WTC11 (cell line): Measurements from ENCODE around the gene LRRC2. TPM values are rescaled to one million over a fixed set of nuclear protein-coding genes. Genes with fewer than 3 reads are reported as not detected.

Experiments
- ATAC-seq: fragments of 200-7000 bp; cut with Tn5 transposase; 2 replicates; pipeline ENCODE4 v1.10.0; 2021; ENCODE audit warnings: mild to moderate bottlenecking, moderate library complexity
- CTCF ChIA-PET: fragments of 300-600 bp; sonication (Branson Sonifier 250); formaldehyde crosslinking; loops from one replicate; lab custom pipeline; 2021; ENCODE audit warnings: antibody characterized with exemption; lab: Charles Lee
- POLR2A ChIA-PET: fragments of 350-600 bp; sonication (Branson Sonifier 250); formaldehyde crosslinking; loops from one replicate; lab custom pipeline; 2021; ENCODE audit warnings: antibody characterized with exemption; lab: Charles Lee
- DNase-seq: peaks from one replicate; pipeline ENCODE4 v3.0.0; 2021; ENCODE audit warnings: low spot score
- H3K27ac Mint-ChIP-seq: 2 replicates; pipeline ENCODE4 v1.8.0; 2021; ENCODE audit warnings: mixed read lengths
- H3K27me3 Mint-ChIP-seq: 2 replicates; pipeline ENCODE4 v1.8.0; 2021; ENCODE audit warnings: low read depth, mild to moderate bottlenecking, moderate library complexity, mixed read lengths
- H3K36me3 Mint-ChIP-seq: 2 replicates; pipeline ENCODE4 v1.8.0; 2021; ENCODE audit warnings: mixed read lengths
- H3K4me1 Mint-ChIP-seq: 2 replicates; pipeline ENCODE4 v1.8.0; 2022; ENCODE audit warnings: mixed read lengths
- H3K4me3 Mint-ChIP-seq: 2 replicates; pipeline ENCODE4 v1.8.0; 2021; ENCODE audit warnings: mild to moderate bottlenecking, moderate library complexity, mixed read lengths
- H3K9me3 Mint-ChIP-seq: 2 replicates; pipeline ENCODE4 v1.8.0; 2021; ENCODE audit warnings: mixed read lengths
- AFF4 ChIP-seq: sonication (generic); formaldehyde crosslinking; IDR thresholded peaks from 2 replicates; pipeline ENCODE4 v1.8.1; 2023; ENCODE audit warnings: mild to moderate bottlenecking, missing genetic modification reagents, borderline replicate concordance
- ATF1 ChIP-seq: sonication (generic); formaldehyde crosslinking; IDR thresholded peaks from 2 replicates; pipeline ENCODE4 v1.8.1; 2023; ENCODE audit warnings: mild to moderate bottlenecking, moderate library complexity, missing genetic modification reagents
- ATF2 ChIP-seq: sonication (generic); formaldehyde crosslinking; IDR thresholded peaks from 2 replicates; pipeline ENCODE4 v1.8.1; 2022; ENCODE audit warnings: low read depth, missing genetic modification reagents, borderline replicate concordance
- ATF6 ChIP-seq: sonication (generic); formaldehyde crosslinking; IDR thresholded peaks from 2 replicates; pipeline ENCODE4 v1.8.1; 2023; ENCODE audit warnings: mild to moderate bottlenecking, missing genetic modification reagents
- CDX4 ChIP-seq: fragments of 250-450 bp; sonication (Bioruptor Pico); IDR thresholded peaks from 2 replicates; pipeline ENCODE4 v1.9.0; 2021; ENCODE audit warnings: moderate library complexity, mild to moderate bottlenecking, inconsistent platforms, borderline replicate concordance
- CTCF ChIP-seq: fragments of 200-600 bp; IDR thresholded peaks from 2 replicates; pipeline ENCODE4 v1.8.0; 2022; ENCODE audit warnings: antibody characterized with exemption
- FOXJ3 ChIP-seq: sonication (generic); formaldehyde crosslinking; IDR thresholded peaks from 2 replicates; pipeline ENCODE4 v1.9.0; 2021; ENCODE audit warnings: missing genetic modification reagents, mild to moderate bottlenecking, borderline replicate concordance
- FOXK1 ChIP-seq: sonication (generic); formaldehyde crosslinking; IDR thresholded peaks from 2 replicates; pipeline ENCODE4 v1.8.0; 2022; ENCODE audit warnings: mild to moderate bottlenecking, moderate library complexity, missing genetic modification reagents
- JAZF1 ChIP-seq: fragments of 250-450 bp; sonication (Bioruptor Pico); IDR thresholded peaks from 2 replicates; pipeline ENCODE4 v1.9.0; 2021; ENCODE audit warnings: moderate library complexity, mild to moderate bottlenecking, inconsistent platforms
- MAX ChIP-seq: sonication (generic); formaldehyde crosslinking; IDR thresholded peaks from 2 replicates; pipeline ENCODE4 v1.8.0; 2022; ENCODE audit warnings: mild to moderate bottlenecking, missing genetic modification reagents
- NFE2L1 ChIP-seq: sonication (generic); formaldehyde crosslinking; IDR thresholded peaks from 2 replicates; pipeline ENCODE4 v1.8.1; 2023; ENCODE audit warnings: missing genetic modification reagents
- NR1H2 ChIP-seq: sonication (generic); formaldehyde crosslinking; IDR thresholded peaks from 2 replicates; pipeline ENCODE4 v1.9.0; 2021; ENCODE audit warnings: mild to moderate bottlenecking, moderate library complexity, missing genetic modification reagents
- PREB ChIP-seq: sonication (generic); formaldehyde crosslinking; IDR thresholded peaks from 2 replicates; pipeline ENCODE4 v1.8.1; 2022; ENCODE audit warnings: mild to moderate bottlenecking, missing genetic modification reagents, moderate library complexity, borderline replicate concordance
- SOX15 ChIP-seq: fragments of 250-450 bp; sonication (Bioruptor Pico); IDR thresholded peaks from 2 replicates; pipeline ENCODE4 v1.9.0; 2021; ENCODE audit warnings: mild to moderate bottlenecking
- TEAD4 ChIP-seq: sonication (generic); formaldehyde crosslinking; IDR thresholded peaks from 2 replicates; pipeline ENCODE4 v1.8.0; 2022; ENCODE audit warnings: mild to moderate bottlenecking, missing genetic modification reagents
- TP53 ChIP-seq: sonication (generic); formaldehyde crosslinking; IDR thresholded peaks from 2 replicates; pipeline ENCODE4 v1.8.1; 2023; ENCODE audit warnings: mild to moderate bottlenecking, missing genetic modification reagents
- USF2 ChIP-seq: sonication (generic); formaldehyde crosslinking; IDR thresholded peaks from 2 replicates; pipeline ENCODE4 v1.8.1; 2023; ENCODE audit warnings: mild to moderate bottlenecking, missing genetic modification reagents, moderate library complexity
- ZNF423 ChIP-seq: fragments of 250-450 bp; sonication (Bioruptor Pico); IDR thresholded peaks from 2 replicates; pipeline ENCODE4 v2.1.2; 2022; ENCODE audit warnings: mild to moderate bottlenecking, moderate library complexity
- total RNA-seq: library from RNA; stranded (reverse); gene quantifications from 3 replicates; pipeline ENCODE4 v1.2.3, GENCODE V29; 2021

LRRC2 gene
- total RNA-seq, 1 experiment from 2014 or later: 4.9 TPM

- TF ChIP-seq NFE2L1 (CRISPR knock-in tag) (no peak), CTCF (no peak), ATF1 (CRISPR knock-in tag) (no peak), TEAD4 (no peak), ATF2 (no peak), FOXK1 (no peak), SOX15 (CRISPR knock-in tag) (no peak), MAX (no peak), PREB (CRISPR knock-in tag) (no peak), ZNF423 (no peak), FOXJ3 (no peak)
- Mint-ChIP-seq H3K36me3 (no peaks in the 10 kb centered on the region), H3K4me1 (peaks cover 3% of the 10 kb centered on the region), H3K27me3 (peaks cover 36% of the 10 kb centered on the region), H3K4me3 (no peak overlapping the region), H3K27ac (no peak overlapping the region), H3K9me3 (no peaks in the 10 kb centered on the region)
- ChIA-PET POLR2A (no interaction called here), CTCF (interaction anchor here (1.0 kb wide), 1 partner anchor 18 kb away, joined by 3 read pairs; no protein-coding TSS in a partner anchor)
- ATAC-seq (no peak), DNase-seq (no peak)
Observed at GRCh38 chr3:46467562-46467961, 98.5 kb downstream of the LRRC2 start.

GRCh38 chr3:46466871-46467403 lies 99.2 kb downstream of the LRRC2 start:
- Mint-ChIP-seq H3K27ac (no peak overlapping the region), H3K9me3 (no peaks in the 10 kb centered on the region), H3K36me3 (no peaks in the 10 kb centered on the region), H3K27me3 (peaks cover 39% of the 10 kb centered on the region), H3K4me3 (no peak overlapping the region), H3K4me1 (peaks cover 3% of the 10 kb centered on the region)
- TF ChIP-seq AFF4 (CRISPR knock-in tag) (no peak), ZNF423 (no peak)
- POLR2A ChIA-PET: no interaction called here
- DNase-seq: no peak
- CTCF ChIA-PET: interaction anchor here (1.0 kb wide), 1 partner anchor 17 kb away, joined by 3 read pairs; no protein-coding TSS in a partner anchor
- ATAC-seq: no peak

GRCh38 chr3:46466273-46466672 lies 99.8 kb downstream of the LRRC2 start:
- DNase-seq (no peak), ATAC-seq (no peak)
- Mint-ChIP-seq H3K27me3 (peaks cover 39% of the 10 kb centered on the region), H3K36me3 (no peaks in the 10 kb centered on the region), H3K9me3 (peaks cover 3% of the 10 kb centered on the region), H3K27ac (no peak overlapping the region), H3K4me3 (no peak overlapping the region), H3K4me1 (peaks cover 3% of the 10 kb centered on the region)
- CTCF ChIA-PET: no interaction called here
- POLR2A ChIA-PET: no interaction called here
- TF ChIP-seq USF2 (CRISPR knock-in tag): no peak
- TF ChIP-seq NR1H2 (CRISPR knock-in tag): no peak
- no peak for TF ChIP-seq TP53 (CRISPR knock-in tag)
- TF ChIP-seq CDX4 (CRISPR knock-in tag): no peak
- no peak for TF ChIP-seq ATF1 (CRISPR knock-in tag)
- TF ChIP-seq ATF6 (CRISPR knock-in tag): no peak
- TF ChIP-seq JAZF1 (CRISPR knock-in tag): no peak
